SK-N-MC (cell line): ENCODE results near the gene TMEM63A.

Experiments
- EZH2 ChIP-seq: fragments of 200-600 bp; sonication (generic); IDR thresholded peaks from one replicate; pipeline ENCODE4 v1.6.1; 2017; ENCODE audit warnings: antibody characterized with exemption
- FOXP2 ChIP-seq: optimal IDR thresholded peaks from 2 replicates; pipeline ENCODE3; 2011; ENCODE audit warnings: mild to moderate bottlenecking, moderate library complexity; ENCODE audit not compliant: insufficient read depth; ENCODE audit errors: extremely low read length, control extremely low read depth
- POLR2AphosphoS5 ChIP-seq: IDR thresholded peaks from 2 replicates; pipeline ENCODE4 v1.6.1; 2012; ENCODE audit warnings: mild to moderate bottlenecking, low read depth, low read length, borderline replicate concordance

DNA sequence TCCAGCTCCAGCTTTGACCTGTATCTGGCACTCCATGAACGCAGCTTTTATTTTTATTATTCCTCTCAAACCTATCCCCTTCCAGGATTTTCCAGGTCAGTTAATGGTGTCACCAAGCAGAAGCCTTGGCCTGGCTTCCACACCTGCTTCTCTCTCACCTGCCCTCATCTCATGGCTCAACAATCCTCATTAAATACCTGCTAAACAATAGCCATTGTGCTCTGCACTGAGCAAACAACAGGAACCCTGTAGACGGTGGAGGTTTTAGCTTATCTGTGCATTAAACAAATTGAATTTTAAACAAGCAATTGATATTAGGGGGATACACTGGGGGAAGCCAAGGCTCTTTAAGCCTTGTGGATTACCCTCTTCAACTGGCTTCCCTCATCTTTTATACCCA, 26.6 kb upstream of the TMEM63A start:
- TF ChIP-seq EZH2 (no peak), POLR2AphosphoS5 (no peak), FOXP2 (no peak)
